RWPE1 (cell line): Measurements from ENCODE around the gene CYP4F2.
A peak's percentile ranks its signal among the peaks of the same experiment; 100 is the strongest.
"Not testable (repeated sequence)": the region's sequence is repeated elsewhere in the genome, so short reads cannot be mapped to it uniquely, and the experiment has no call there.

Experiments used
- CTCF ChIA-PET: fragments of 350-600 bp; sonication (Branson Sonifier 250); formaldehyde crosslinking; extraction: SDS; loops from one replicate; lab custom pipeline; 2021; lab: Yijun Ruan, JAX
- POLR2A ChIA-PET: fragments of 400-600 bp; formaldehyde crosslinking; extraction: SDS; loops from one replicate; lab custom pipeline; 2020; ENCODE audit warnings: antibody characterized with exemption; ENCODE audit not compliant: low non-redundant PET; lab: Yijun Ruan, JAX
- DNase-seq: peaks from one replicate; pipeline ENCODE4 v3.0.0; 2012; ENCODE audit warnings: low spot score
- H3K27ac ChIP-seq: fragments of 450-650 bp; 2 replicates; pipeline ENCODE4 v1.5.1; 2017
- TF ChIP-seq, protein P1 (sequence below): fragments of 450-650 bp; conservative IDR thresholded peaks from 2 replicates; pipeline ENCODE4 v1.5.1; 2017; ENCODE audit warnings: low read depth, mild to moderate bottlenecking

CYP4F2 gene

DNA sequence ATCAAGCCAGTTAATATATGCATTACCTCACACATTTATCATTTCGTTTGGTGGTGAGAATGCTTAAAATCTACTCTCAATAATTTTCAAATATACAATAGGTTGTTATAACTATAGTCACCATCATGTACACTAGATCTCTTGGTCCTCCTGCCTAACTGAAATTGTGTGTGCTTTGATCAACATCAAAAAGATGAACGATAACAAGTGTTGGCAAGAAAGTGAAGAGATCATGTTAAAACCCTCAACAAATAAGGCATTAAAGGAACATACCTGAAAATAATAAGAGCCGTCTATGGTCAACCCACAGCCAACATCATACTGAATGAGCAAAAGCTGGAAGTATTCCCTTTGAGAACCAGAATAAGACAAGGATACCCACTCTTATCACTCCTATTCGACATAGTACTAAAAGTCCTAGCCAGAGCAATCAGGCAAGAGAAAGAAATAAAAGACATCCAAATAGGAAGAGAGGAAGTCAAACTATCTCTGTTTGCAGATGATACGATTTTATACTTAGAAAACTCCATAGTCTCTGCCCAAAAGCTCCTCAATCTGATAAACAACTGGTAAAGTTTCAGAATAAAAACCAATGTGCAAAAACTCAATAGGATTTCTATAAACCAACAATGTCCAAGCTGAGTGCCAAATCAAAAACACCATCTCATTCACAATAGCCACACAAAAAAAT is 54.5 kb downstream of the CYP4F2 start:
- ChIA-PET POLR2A (no interaction called here), CTCF (interaction anchor here (0.5 kb wide), 1 partner anchor 1209 kb away, joined by 4 read pairs; no protein-coding TSS in a partner anchor)
- DNase-seq = no peak
- H3K27ac ChIP-seq = no peak overlapping the region
- TF ChIP-seq, protein P1, sequence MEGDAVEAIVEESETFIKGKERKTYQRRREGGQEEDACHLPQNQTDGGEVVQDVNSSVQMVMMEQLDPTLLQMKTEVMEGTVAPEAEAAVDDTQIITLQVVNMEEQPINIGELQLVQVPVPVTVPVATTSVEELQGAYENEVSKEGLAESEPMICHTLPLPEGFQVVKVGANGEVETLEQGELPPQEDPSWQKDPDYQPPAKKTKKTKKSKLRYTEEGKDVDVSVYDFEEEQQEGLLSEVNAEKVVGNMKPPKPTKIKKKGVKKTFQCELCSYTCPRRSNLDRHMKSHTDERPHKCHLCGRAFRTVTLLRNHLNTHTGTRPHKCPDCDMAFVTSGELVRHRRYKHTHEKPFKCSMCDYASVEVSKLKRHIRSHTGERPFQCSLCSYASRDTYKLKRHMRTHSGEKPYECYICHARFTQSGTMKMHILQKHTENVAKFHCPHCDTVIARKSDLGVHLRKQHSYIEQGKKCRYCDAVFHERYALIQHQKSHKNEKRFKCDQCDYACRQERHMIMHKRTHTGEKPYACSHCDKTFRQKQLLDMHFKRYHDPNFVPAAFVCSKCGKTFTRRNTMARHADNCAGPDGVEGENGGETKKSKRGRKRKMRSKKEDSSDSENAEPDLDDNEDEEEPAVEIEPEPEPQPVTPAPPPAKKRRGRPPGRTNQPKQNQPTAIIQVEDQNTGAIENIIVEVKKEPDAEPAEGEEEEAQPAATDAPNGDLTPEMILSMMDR = no peak

DNA sequence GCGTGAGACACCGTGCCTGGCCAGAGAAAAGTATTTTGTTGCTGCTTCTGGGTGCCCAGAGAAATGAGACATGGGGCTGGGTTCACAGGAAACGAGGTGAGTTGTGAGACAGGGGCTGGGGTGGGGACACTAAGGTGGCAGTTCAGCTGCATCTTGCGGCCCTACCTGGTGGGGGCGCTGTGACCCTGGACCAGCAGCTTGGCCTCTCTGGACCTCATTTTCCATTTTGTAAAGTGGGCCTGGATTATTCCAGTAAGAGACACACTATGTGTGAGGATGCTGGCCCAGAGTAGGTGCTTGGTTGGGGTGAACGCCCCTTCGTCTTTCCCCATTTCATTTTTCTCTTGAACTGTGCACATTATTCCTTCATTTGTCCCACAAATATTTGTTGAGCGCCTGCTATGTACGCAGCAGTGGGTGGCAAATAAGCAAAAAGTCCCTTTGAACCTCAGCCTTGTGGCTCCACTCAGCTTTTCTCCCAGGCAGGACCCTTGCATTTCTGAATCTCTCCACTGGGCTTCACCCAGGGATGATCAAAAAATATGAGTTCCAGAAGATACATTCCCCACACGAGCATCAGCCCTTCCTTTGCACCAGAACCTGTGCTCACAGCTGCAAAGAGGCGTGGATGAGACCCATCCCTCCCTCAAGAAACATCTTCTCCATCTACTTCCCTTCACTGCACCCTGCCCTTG is 55.9 kb downstream of the CYP4F2 start:
- ChIA-PET CTCF (interaction anchor here (0.6 kb wide), 2 partner anchors 30 to 33 kb away, joined by 3 to 5 read pairs; no protein-coding TSS in a partner anchor), POLR2A (no interaction called here)
- no peak for DNase-seq
- TF ChIP-seq, protein P1 = no peak
- H3K27ac ChIP-seq = no peak overlapping the region

DNA sequence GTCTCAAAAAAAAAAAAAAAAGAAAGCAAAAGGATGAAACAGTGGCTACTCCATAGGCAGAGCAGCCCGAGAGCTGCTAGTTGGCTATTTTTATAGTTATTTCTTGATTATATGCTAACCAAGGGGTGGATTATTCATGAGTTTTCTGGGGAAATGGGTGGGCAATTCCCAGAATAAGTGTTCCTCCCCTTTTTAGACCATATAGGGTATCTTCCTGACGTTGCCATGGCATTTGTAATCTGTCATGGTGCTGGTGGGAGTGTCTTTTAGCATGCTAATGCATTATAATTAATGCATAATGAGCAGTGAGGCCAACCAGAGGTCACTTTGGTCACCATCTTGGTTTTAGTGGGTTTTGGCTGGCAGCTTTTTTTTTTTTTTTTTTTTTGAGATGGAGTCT is 57.0 kb downstream of the CYP4F2 start:
- ChIA-PET POLR2A (no interaction called here), CTCF (no interaction called here)
- TF ChIP-seq, protein P1 = no peak
- DNase-seq = no peak
- no peak overlapping the region for H3K27ac ChIP-seq

DNA sequence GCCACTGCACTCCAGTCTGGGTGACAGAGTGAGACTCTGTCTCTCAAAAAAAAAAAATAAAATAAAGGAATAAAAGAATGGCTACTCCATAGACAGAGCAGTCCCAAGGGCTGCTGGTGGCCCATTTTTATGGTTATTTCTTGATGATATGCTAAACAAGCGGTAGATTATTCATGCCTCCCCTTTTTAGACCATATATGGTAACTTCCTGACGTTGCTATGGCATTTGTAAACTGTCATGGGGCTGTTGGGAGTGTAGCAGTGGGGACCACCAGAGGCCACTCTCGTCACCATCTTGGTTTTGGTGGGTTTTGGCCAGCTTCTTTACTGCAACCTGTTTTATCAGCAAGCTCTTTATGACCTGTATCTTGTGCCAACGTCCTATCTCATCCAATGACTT is 58.0 kb downstream of the CYP4F2 start:
- DNase-seq, H3K27ac ChIP-seq, CTCF ChIA-PET, POLR2A ChIA-PET: not testable (repeated sequence)

DNA sequence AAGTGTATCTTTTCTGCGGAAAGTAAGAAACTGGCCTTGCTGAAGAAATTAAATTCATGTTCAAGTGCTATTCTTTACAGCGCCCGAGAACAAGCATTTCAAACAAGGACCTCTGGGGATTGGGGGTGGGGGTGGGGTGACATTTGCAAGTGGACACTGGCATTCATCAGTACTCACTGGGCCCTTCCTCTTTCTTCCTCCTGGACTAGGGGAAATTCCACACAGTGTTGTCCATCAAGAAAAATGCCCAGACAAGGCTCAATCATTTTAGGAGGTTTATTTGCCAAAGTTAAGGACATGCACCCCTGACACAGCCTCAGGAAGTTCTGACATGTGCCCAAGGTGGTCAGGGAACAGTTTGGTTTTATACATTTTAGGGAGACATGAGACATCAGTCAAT is 59.5 kb downstream of the CYP4F2 start:
- CTCF ChIA-PET = no interaction called here
- POLR2A ChIA-PET = no interaction called here
- no peak overlapping the region for H3K27ac ChIP-seq

DNA sequence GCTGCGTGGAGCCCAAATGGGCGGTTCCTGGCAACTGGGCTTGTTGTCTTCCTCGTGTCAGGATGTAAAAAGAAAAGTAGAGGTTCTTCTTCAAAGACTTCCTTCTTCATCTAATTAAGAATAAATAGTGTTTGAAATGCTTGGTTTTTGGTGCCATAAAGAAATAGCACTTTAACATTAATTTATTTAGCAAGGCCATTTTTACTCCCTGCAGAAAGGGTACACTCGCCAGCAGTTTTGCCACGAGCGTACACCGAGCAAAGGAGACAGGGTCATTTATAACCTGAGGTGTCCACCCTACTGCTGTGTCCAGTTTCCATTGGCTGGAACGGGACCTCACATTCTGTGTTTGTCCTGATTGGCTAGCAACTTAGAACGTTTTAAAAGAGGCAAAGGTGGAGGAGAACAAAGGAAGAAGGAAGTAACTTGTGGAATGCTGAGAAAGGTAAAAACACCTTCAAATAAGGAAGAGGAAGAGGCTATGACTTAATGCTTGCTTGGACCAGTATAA is 60.6 kb downstream of the CYP4F2 start:
- TF ChIP-seq, protein P1 = no peak
- peak overlapping the region; percentile 99 for H3K27ac ChIP-seq
- ChIA-PET CTCF (interaction anchor here (0.5 to 1.7 kb wide), 2 partner anchors 27 to 73 kb away, joined by 5 to 7 read pairs; no protein-coding TSS in a partner anchor), POLR2A (interaction anchor here (0.6 to 0.9 kb wide), 2 partner anchors 11 to 23 kb away, joined by 3 to 4 read pairs; no protein-coding TSS in a partner anchor)
- DNase-seq = no peak

More for the DNA sequence above, 59.5 kb downstream of the CYP4F2 start:
- no peak for DNase-seq
- TF ChIP-seq, protein P1 = no peak
